Measurements from ENCODE around the gene PHPT1. TPM values are rescaled to one million over a fixed set of nuclear protein-coding genes. Genes with fewer than 3 reads are reported as not detected.

The PHPT1 gene
- total and polyA plus RNA-seq, 2 of the 13 experiments (the other 11 are each of a cell fraction or from before 2014, with no cell fraction given) = 189 to 192 TPM

GRCh38 chr9:136882109-136882946 is 33.1 kb downstream of the PHPT1 start (continued):
- TF ChIP-seq ZNF574 (CRISPR knock-in tag; IDR thresholded peaks at IDR 0.05) (peak; percentile 62), PRDM10 (CRISPR knock-in tag; IDR thresholded peaks at IDR 0.05; ENCODE audit: low read depth) (peak; percentile 42; the same call in 1 of the 2 replicates), ZNF660 (CRISPR knock-in tag; IDR thresholded peaks at IDR 0.05; ENCODE audit: borderline replicate concordance, low read depth) (no peak), SCMH1 (CRISPR knock-in tag; IDR thresholded peaks at IDR 0.05; ENCODE audit: borderline replicate concordance) (no peak), IRF2 (CRISPR knock-in tag; IDR thresholded peaks at IDR 0.05) (peak; percentile 95), ZNF614 (CRISPR knock-in tag; IDR thresholded peaks at IDR 0.05; ENCODE audit: borderline replicate concordance) (peak; percentile 83), ZNF720 (CRISPR knock-in tag; IDR thresholded peaks at IDR 0.05) (no peak), FOSL2 (CRISPR knock-in tag; IDR thresholded peaks at IDR 0.05) (peak; percentile 99), HNRNPUL1 (IDR thresholded peaks at IDR 0.05; ENCODE audit: low read depth, low read length) (no peak), CC2D1A (CRISPR knock-in tag; IDR thresholded peaks at IDR 0.05) (no peak), MAZ (IDR thresholded peaks at IDR 0.05; ENCODE audit: borderline replicate concordance, low read depth, low read length) (no peak), MAZ (CRISPR knock-in tag; IDR thresholded peaks at IDR 0.05; ENCODE audit: low read depth) (no peak), ZNF281 (CRISPR knock-in tag; IDR thresholded peaks at IDR 0.05; ENCODE audit: borderline replicate concordance) (peak; percentile 35; the same call in 1 of the 2 replicates), PAX8 (CRISPR knock-in tag; IDR thresholded peaks at IDR 0.05; ENCODE audit: borderline replicate concordance) (0 out of 2 replicates have a peak, but pooled peaks have one; percentile 42), SMAD9 (CRISPR knock-in tag; IDR thresholded peaks at IDR 0.05) (no peak), DRAP1 (CRISPR knock-in tag; IDR thresholded peaks at IDR 0.05) (peak; percentile 74), HOXA7 (CRISPR knock-in tag; IDR thresholded peaks at IDR 0.05) (no peak), NR2F2 (IDR thresholded peaks at IDR 0.05; ENCODE audit: borderline replicate concordance, low read depth) (no peak), SUZ12 (IDR thresholded peaks at IDR 0.05; ENCODE audit: low read depth, low read length) (no peak)

All from HepG2 (cell line).